Vagina (tissue), 2 donors: ENCODE measurements around the gene UBE3A. TPM values are rescaled to one million over a fixed set of nuclear protein-coding genes. Genes with fewer than 3 reads are reported as not detected.
"Not testable (repeated sequence)": the region's sequence is repeated elsewhere in the genome, so short reads cannot be mapped to it uniquely, and the experiment has no call there.

Experiments used
- DNase-seq, 2 donors: peaks; one replicate each; pipeline ENCODE4 v3.0.0-alpha.2; 2017; ENCODE audit errors: extremely low spot score in 2 of 2
- H3K27ac ChIP-seq: fragments of 200-600 bp; sonication (generic); one replicate; pipeline ENCODE4 v1.5.1; 2019
- H3K27me3 ChIP-seq: fragments of 200-600 bp; sonication (generic); one replicate; pipeline ENCODE4 v1.5.1; 2019
- H3K36me3 ChIP-seq, 2 donors: fragments of 200-600 bp; sonication (generic); one replicate each; pipeline ENCODE4 v1.5.1; 2017 to 2019
- H3K4me1 ChIP-seq: fragments of 200-600 bp; sonication (generic); one replicate; pipeline ENCODE4 v1.5.1; 2019
- H3K4me3 ChIP-seq, 2 donors: fragments of 200-600 bp; sonication (generic); 1 replicate in 1 of 2; 2 replicates in 1 of 2; pipeline ENCODE4 v1.5.1; 2016 to 2019
- H3K9me3 ChIP-seq: fragments of 200-600 bp; sonication (generic); one replicate; pipeline ENCODE4 v1.5.1; 2019
- POLR2A ChIP-seq, 2 donors: fragments of 450-650 bp; IDR thresholded peaks; one replicate each; pipeline ENCODE4 v1.6.1; 2017; ENCODE audit warnings: antibody characterized with exemption in 2 of 2, mild to moderate bottlenecking in 2 of 2, moderate library complexity in 2 of 2
- POLR2AphosphoS5 ChIP-seq, 2 donors: sonication (generic); formaldehyde crosslinking; IDR thresholded peaks; one replicate each; pipeline ENCODE4 v1.9.0; 2017; ENCODE audit warnings: antibody characterized with exemption in 2 of 2, mild to moderate bottlenecking in 2 of 2, low read depth in 1 of 2; ENCODE audit not compliant: insufficient read depth in 1 of 2
- intact Hi-C: fragments of 100-400 bp; cut with DNase I; formaldehyde crosslinking; loops from one replicate; pipeline ENCODE4 v1.15.1; 2023
- total RNA-seq: library from RNA; depleted of rRNA; stranded (reverse); fragments of >200 nt; gene quantifications from one replicate; pipeline ENCODE4 v1.2.3, GENCODE V29; 2016
- TF ChIP-seq, protein P1 (sequence below), 3 experiments: fragments of 450-650 bp in 2 of 3; fragments of 200-600 bp in 1 of 3; sonication (generic) in 1 of 3; IDR thresholded peaks; one replicate each; pipeline ENCODE4 v1.5.1; 2017 to 2019; ENCODE audit warnings: antibody characterized with exemption in 3 of 3, mild to moderate bottlenecking in 2 of 3, moderate library complexity in 2 of 3

The UBE3A gene
- total RNA-seq, 1 donor from 2014 or later, result 71.9 TPM

- H3K36me3 ChIP-seq, result no peaks in the 10 kb centered on the region
- TF ChIP-seq, protein P1, sequence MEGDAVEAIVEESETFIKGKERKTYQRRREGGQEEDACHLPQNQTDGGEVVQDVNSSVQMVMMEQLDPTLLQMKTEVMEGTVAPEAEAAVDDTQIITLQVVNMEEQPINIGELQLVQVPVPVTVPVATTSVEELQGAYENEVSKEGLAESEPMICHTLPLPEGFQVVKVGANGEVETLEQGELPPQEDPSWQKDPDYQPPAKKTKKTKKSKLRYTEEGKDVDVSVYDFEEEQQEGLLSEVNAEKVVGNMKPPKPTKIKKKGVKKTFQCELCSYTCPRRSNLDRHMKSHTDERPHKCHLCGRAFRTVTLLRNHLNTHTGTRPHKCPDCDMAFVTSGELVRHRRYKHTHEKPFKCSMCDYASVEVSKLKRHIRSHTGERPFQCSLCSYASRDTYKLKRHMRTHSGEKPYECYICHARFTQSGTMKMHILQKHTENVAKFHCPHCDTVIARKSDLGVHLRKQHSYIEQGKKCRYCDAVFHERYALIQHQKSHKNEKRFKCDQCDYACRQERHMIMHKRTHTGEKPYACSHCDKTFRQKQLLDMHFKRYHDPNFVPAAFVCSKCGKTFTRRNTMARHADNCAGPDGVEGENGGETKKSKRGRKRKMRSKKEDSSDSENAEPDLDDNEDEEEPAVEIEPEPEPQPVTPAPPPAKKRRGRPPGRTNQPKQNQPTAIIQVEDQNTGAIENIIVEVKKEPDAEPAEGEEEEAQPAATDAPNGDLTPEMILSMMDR (IDR thresholded peaks at IDR 0.05), result no peak
- TF ChIP-seq POLR2A (IDR thresholded peaks at IDR 0.05) (no peak), POLR2AphosphoS5 (IDR thresholded peaks at IDR 0.05; ENCODE audit: insufficient read depth in 1 of 2, low read depth in 1 of 2) (no peak)
- intact Hi-C loops, result no loop called here
- H3K9me3 ChIP-seq, result no peaks in the 10 kb centered on the region
- no peak overlapping the region for H3K27ac ChIP-seq
- no peaks in the 10 kb centered on the region for H3K27me3 ChIP-seq
- peaks cover 40% of the 10 kb centered on the region for H3K4me1 ChIP-seq
- DNase-seq, result no peak
- H3K4me3 ChIP-seq, result no peak overlapping the region
Observed at GRCh38 chr15:25415707-25416106, 23.1 kb downstream of the UBE3A start.

GRCh38 chr15:25415217-25415616, 23.6 kb downstream of the UBE3A start:
- Histone ChIP-seq H3K36me3 (no peaks in the 10 kb centered on the region), H3K9me3 (no peaks in the 10 kb centered on the region), H3K4me3 (no peak overlapping the region), H3K4me1 (peaks cover 43% of the 10 kb centered on the region), H3K27ac (no peak overlapping the region), H3K27me3 (no peaks in the 10 kb centered on the region)
- intact Hi-C loops, result no loop called here
- TF ChIP-seq, protein P1 (IDR thresholded peaks at IDR 0.05), result no peak
- TF ChIP-seq POLR2A (IDR thresholded peaks at IDR 0.05) (no peak), POLR2AphosphoS5 (IDR thresholded peaks at IDR 0.05; ENCODE audit: insufficient read depth in 1 of 2, low read depth in 1 of 2) (no peak)
- no peak for DNase-seq

GRCh38 chr15:25410649-25411048, 28.2 kb downstream of the UBE3A start:
- Histone ChIP-seq H3K9me3 (no peaks in the 10 kb centered on the region), H3K36me3 (no peaks in the 10 kb centered on the region), H3K4me3 (no peak overlapping the region), H3K4me1 (peaks cover 54% of the 10 kb centered on the region), H3K27me3 (no peaks in the 10 kb centered on the region), H3K27ac (no peak overlapping the region)
- no peak for DNase-seq
- intact Hi-C loops, result no loop called here
- TF ChIP-seq, protein P1 (IDR thresholded peaks at IDR 0.05), result no peak
- TF ChIP-seq POLR2AphosphoS5 (IDR thresholded peaks at IDR 0.05; ENCODE audit: insufficient read depth in 1 of 2, low read depth in 1 of 2) (no peak), POLR2A (IDR thresholded peaks at IDR 0.05) (no peak)

GRCh38 chr15:25409731-25410130, 29.1 kb downstream of the UBE3A start:
- intact Hi-C loops, DNase-seq, H3K27me3 ChIP-seq, H3K4me3 ChIP-seq, H3K9me3 ChIP-seq, H3K27ac ChIP-seq, H3K36me3 ChIP-seq: not testable (repeated sequence)
- peaks cover 49% of the 10 kb centered on the region for H3K4me1 ChIP-seq

- Histone ChIP-seq H3K27me3 (no peaks in the 10 kb centered on the region), H3K27ac (no peak overlapping the region), H3K36me3 (peaks cover 0 to 15% of the 10 kb centered on the region in 2 donors), H3K4me1 (peaks cover 49% of the 10 kb centered on the region), H3K4me3 (no peak overlapping the region), H3K9me3 (no peaks in the 10 kb centered on the region)
- intact Hi-C loops, result no loop called here
- TF ChIP-seq POLR2AphosphoS5 (IDR thresholded peaks at IDR 0.05; ENCODE audit: insufficient read depth in 1 of 2, low read depth in 1 of 2) (no peak), POLR2A (IDR thresholded peaks at IDR 0.05) (no peak)
- TF ChIP-seq, protein P1 (IDR thresholded peaks at IDR 0.05), result no peak
- no peak for DNase-seq
Observed at GRCh38 chr15:25408929-25409328, 29.9 kb downstream of the UBE3A start.

DNA sequence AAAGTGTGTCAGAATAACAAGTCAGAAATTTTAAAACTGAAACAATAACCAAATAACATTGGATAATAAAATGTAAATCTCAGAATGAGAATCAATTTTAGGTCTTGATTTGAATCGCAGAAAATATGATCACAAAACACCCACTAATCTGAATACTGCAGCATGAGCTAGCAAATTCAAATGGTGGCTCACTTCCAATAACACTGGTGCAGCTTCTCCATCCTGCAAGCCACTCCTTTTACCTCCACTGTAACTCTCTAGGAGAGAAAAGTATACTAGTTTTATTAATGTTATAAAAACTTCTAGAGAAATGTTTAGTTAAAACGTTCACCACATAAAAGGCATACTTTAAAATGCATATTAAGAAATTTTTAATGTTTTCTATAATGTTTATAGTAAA, 30.4 kb downstream of the UBE3A start:
- Histone ChIP-seq H3K4me1 (peaks cover 49% of the 10 kb centered on the region), H3K4me3 (no peak overlapping the region), H3K36me3 (peaks cover 0 to 20% of the 10 kb centered on the region in 2 donors), H3K9me3 (no peaks in the 10 kb centered on the region), H3K27me3 (no peaks in the 10 kb centered on the region), H3K27ac (no peak overlapping the region)
- intact Hi-C loops, result no loop called here
- TF ChIP-seq POLR2AphosphoS5 (IDR thresholded peaks at IDR 0.05; ENCODE audit: insufficient read depth in 1 of 2, low read depth in 1 of 2), result no peak
- TF ChIP-seq, protein P1 (IDR thresholded peaks at IDR 0.05), result no peak
- TF ChIP-seq POLR2A (IDR thresholded peaks at IDR 0.05), result no peak
- DNase-seq, result no peak
